HEK293T (cell line): Measurements from ENCODE around the gene CASTOR1.

Source experiments
- CTCF ChIA-PET: fragments of 350-600 bp; formaldehyde crosslinking; extraction: SDS; loops from one replicate; lab custom pipeline; 2021; ENCODE audit warnings: antibody characterized with exemption, inconsistent platforms; lab: Yijun Ruan, JAX
- POLR2A ChIA-PET: fragments of 350-600 bp; formaldehyde crosslinking; extraction: SDS; loops from one replicate; lab custom pipeline; 2020; ENCODE audit warnings: antibody characterized with exemption, inconsistent platforms; lab: Yijun Ruan, JAX
- DNase-seq: peaks from one replicate; pipeline ENCODE4 v3.0.0; 2012; ENCODE audit warnings: mixed read lengths; ENCODE audit errors: extremely low spot score
- ARNT ChIP-seq: fragments of 450-650 bp; IDR thresholded peaks from 2 replicates; pipeline ENCODE4 v1.6.1; 2017; ENCODE audit warnings: mild to moderate bottlenecking
- BHLHE40 ChIP-seq: fragments of 450-650 bp; IDR thresholded peaks from 2 replicates; pipeline ENCODE4 v1.6.1; 2016; ENCODE audit warnings: mild to moderate bottlenecking, moderate library complexity, borderline replicate concordance
- CTBP1 ChIP-seq: fragments of 450-650 bp; IDR thresholded peaks from 2 replicates; pipeline ENCODE4 v1.6.1; 2016; ENCODE audit warnings: borderline replicate concordance
- ELF4 ChIP-seq: fragments of 450-650 bp; IDR thresholded peaks from 2 replicates; pipeline ENCODE4 v1.6.1; 2017; ENCODE audit warnings: antibody characterized with exemption
- FOXA1 ChIP-seq: fragments of 450-650 bp; IDR thresholded peaks from 2 replicates; pipeline ENCODE4 v1.6.1; 2016; ENCODE audit warnings: mild to moderate bottlenecking
- FOXK2 ChIP-seq: fragments of 450-650 bp; IDR thresholded peaks from 2 replicates; pipeline ENCODE4 v1.6.1; 2016; ENCODE audit warnings: mild to moderate bottlenecking
- FOXM1 ChIP-seq: fragments of 450-650 bp; IDR thresholded peaks from 2 replicates; pipeline ENCODE4 v1.6.1; 2017; ENCODE audit warnings: mild to moderate bottlenecking, borderline replicate concordance
- HDGF ChIP-seq: fragments of 450-650 bp; IDR thresholded peaks from 2 replicates; pipeline ENCODE4 v1.6.1; 2017; ENCODE audit warnings: antibody characterized with exemption, borderline replicate concordance
- L3MBTL2 ChIP-seq: fragments of 450-650 bp; conservative IDR thresholded peaks from 2 replicates; pipeline ENCODE4 v1.6.1; 2016; ENCODE audit warnings: mild to moderate bottlenecking
- LEF1 ChIP-seq: fragments of 450-650 bp; IDR thresholded peaks from 2 replicates; pipeline ENCODE4 v1.6.1; 2017; ENCODE audit warnings: mild to moderate bottlenecking, borderline replicate concordance
- NFRKB ChIP-seq: fragments of 450-650 bp; IDR thresholded peaks from 2 replicates; pipeline ENCODE4 v1.6.1; 2016; ENCODE audit warnings: mild to moderate bottlenecking, moderate library complexity
- SP1 ChIP-seq: fragments of 450-650 bp; IDR thresholded peaks from 2 replicates; pipeline ENCODE4 v1.6.1; 2017
- SUZ12 ChIP-seq: fragments of 450-650 bp; IDR thresholded peaks from 2 replicates; pipeline ENCODE4 v1.6.1; 2016; ENCODE audit warnings: mild to moderate bottlenecking
- TARDBP ChIP-seq: fragments of 450-650 bp; IDR thresholded peaks from 2 replicates; pipeline ENCODE4 v1.6.1; 2016
- ZNF384 ChIP-seq: fragments of 450-650 bp; IDR thresholded peaks from 2 replicates; pipeline ENCODE4 v1.6.1; 2016
- TF ChIP-seq, protein P1 (sequence below): fragments of 450-650 bp; IDR thresholded peaks from 2 replicates; pipeline ENCODE4 v1.6.1; 2016

The CASTOR1 gene

GRCh38 chr22:30238661-30239487 is 50.4 kb downstream of the CASTOR1 start:
- ChIA-PET POLR2A (interaction anchor here (0.8 kb wide), 1 partner anchor 30 kb away, joined by 4 read pairs; no protein-coding TSS in a partner anchor), CTCF (interaction anchor here (0.7 kb wide), 1 partner anchor 191 kb away, joined by 3 read pairs; no protein-coding TSS in a partner anchor)
- DNase-seq = no peak

DNA sequence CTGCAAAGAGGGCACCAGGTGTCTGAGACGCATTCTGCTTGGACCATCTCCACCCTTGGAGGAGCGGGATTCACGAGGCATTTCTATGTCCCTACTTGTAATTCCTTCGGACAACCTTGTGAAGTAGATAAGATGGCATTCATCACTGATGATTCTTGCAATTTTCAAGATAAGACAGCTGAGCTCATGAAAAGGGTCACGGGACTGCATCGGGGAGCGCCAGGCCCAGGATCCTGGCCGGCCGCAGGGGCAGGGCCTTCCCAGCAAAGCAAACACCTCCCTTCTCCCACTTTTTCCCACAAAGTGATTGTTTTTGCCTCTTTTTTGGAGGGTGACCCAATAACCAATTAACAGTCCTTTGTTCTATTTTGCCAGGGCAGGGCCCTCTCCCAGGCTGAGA is 51.2 kb downstream of the CASTOR1 start:
- ChIA-PET CTCF (interaction anchor here (0.7 kb wide), 1 partner anchor 191 kb away, joined by 3 read pairs; no protein-coding TSS in a partner anchor), POLR2A (interaction anchor here (1.6 kb wide), 1 partner anchor 8 kb away, joined by 5 read pairs; the partner anchor contains the start of gene LIF)
- TF ChIP-seq FOXA1 (no peak), HDGF (no peak), SUZ12 (no peak), TARDBP (no peak), FOXM1 (no peak), FOXK2 (no peak), ARNT (no peak), LEF1 (no peak), SP1 (no peak), CTBP1 (no peak), BHLHE40 (no peak), ELF4 (no peak), L3MBTL2 (no peak), ZNF384 (no peak), NFRKB (no peak)
- TF ChIP-seq, protein P1, sequence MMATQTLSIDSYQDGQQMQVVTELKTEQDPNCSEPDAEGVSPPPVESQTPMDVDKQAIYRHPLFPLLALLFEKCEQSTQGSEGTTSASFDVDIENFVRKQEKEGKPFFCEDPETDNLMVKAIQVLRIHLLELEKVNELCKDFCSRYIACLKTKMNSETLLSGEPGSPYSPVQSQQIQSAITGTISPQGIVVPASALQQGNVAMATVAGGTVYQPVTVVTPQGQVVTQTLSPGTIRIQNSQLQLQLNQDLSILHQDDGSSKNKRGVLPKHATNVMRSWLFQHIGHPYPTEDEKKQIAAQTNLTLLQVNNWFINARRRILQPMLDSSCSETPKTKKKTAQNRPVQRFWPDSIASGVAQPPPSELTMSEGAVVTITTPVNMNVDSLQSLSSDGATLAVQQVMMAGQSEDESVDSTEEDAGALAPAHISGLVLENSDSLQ = no peak
- no peak for DNase-seq

More at GRCh38 chr22:30238661-30239487, 50.4 kb downstream of the CASTOR1 start:
- TF ChIP-seq ELF4 (no peak), L3MBTL2 (no peak), TARDBP (no peak), FOXA1 (no peak), HDGF (no peak), ZNF384 (no peak)

- CTCF ChIA-PET = no interaction called here
Observed at GRCh38 chr22:30236875-30237274, 52.4 kb downstream of the CASTOR1 start.

GRCh38 chr22:30235687-30236170 is 53.6 kb downstream of the CASTOR1 start:
- ChIA-PET CTCF (interaction anchor here (1.2 kb wide), 1 partner anchor 20 kb away, joined by 5 read pairs; no protein-coding TSS in a partner anchor), POLR2A (no interaction called here)
- TF ChIP-seq HDGF (no peak), FOXM1 (no peak)
- TF ChIP-seq, protein P1 = no peak
- no peak for DNase-seq

More at GRCh38 chr22:30236875-30237274, 52.4 kb downstream of the CASTOR1 start:
- POLR2A ChIA-PET = interaction anchor here (1.6 kb wide), 1 partner anchor 9 kb away, joined by 5 read pairs; the partner anchor contains the start of gene LIF
- no peak for DNase-seq
- TF ChIP-seq BHLHE40 (no peak), LEF1 (no peak), L3MBTL2 (no peak), SP1 (no peak), ELF4 (no peak), FOXA1 (no peak), SUZ12 (no peak), ZNF384 (no peak), NFRKB (no peak), FOXM1 (no peak)
- TF ChIP-seq, protein P1 = no peak
